ENCODE results near the gene OGFOD3. TPM values are rescaled to one million over a fixed set of nuclear protein-coding genes. Genes with fewer than 3 reads are reported as not detected.

Gene OGFOD3
- total RNA-seq, 2 donors from 2014 or later, result 24.9 to 27.4 TPM

- ATAC-seq (ENCODE audit: insufficient number of reproducible peaks, low FRiP score, low read depth), result peak; percentile 42
- TF ChIP-seq, protein P1, sequence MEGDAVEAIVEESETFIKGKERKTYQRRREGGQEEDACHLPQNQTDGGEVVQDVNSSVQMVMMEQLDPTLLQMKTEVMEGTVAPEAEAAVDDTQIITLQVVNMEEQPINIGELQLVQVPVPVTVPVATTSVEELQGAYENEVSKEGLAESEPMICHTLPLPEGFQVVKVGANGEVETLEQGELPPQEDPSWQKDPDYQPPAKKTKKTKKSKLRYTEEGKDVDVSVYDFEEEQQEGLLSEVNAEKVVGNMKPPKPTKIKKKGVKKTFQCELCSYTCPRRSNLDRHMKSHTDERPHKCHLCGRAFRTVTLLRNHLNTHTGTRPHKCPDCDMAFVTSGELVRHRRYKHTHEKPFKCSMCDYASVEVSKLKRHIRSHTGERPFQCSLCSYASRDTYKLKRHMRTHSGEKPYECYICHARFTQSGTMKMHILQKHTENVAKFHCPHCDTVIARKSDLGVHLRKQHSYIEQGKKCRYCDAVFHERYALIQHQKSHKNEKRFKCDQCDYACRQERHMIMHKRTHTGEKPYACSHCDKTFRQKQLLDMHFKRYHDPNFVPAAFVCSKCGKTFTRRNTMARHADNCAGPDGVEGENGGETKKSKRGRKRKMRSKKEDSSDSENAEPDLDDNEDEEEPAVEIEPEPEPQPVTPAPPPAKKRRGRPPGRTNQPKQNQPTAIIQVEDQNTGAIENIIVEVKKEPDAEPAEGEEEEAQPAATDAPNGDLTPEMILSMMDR (IDR thresholded peaks at IDR 0.05), result peak; percentile 97
Measured at GRCh38 chr17:82351713-82352488, 66.5 kb downstream of the OGFOD3 start.

DNA sequence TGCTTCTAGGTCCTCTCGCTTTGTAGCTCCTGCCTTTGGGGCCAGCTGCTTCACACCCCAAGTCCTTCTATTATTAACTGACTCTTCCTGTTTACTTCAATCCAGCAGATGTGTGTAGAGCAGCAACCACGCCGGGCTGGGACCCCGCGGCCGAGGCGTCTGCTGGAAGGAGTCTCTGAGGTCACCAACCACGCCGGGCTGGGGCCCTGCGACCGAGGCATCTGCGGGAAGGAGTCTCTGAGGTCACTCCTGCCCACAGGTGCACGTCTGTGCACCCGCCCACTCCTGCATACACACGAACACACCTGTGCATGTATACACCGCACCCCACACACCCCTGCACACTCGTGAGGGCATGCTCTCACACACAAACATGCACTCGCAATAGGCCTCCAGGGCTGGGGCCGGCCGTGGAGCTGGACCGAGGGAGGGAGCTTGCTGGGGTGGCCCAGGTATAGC is 67.1 kb downstream of the OGFOD3 start:
- Histone ChIP-seq H3K27ac (no peak overlapping the region), H3K36me3 (no peaks in the 10 kb centered on the region), H3K4me3 (no peak overlapping the region), H3K4me1 (ENCODE audit: control insufficient read depth in 1 of 2, low read depth in 2 of 2) (peaks cover 6 to 8% of the 10 kb centered on the region in 2 donors), H3K27me3 (replicated peaks; ENCODE audit: insufficient read depth) (no peaks in the 10 kb centered on the region), H3K9me3 (no peaks in the 10 kb centered on the region)
- ATAC-seq (ENCODE audit: insufficient number of reproducible peaks, low FRiP score, low read depth) (no peak), DNase-seq (ENCODE audit: low spot score) (no peak)
- TF ChIP-seq, protein P1 (IDR thresholded peaks at IDR 0.05), result no peak

More at GRCh38 chr17:82351713-82352488, 66.5 kb downstream of the OGFOD3 start:
- peak; percentile 53 for DNase-seq (ENCODE audit: low spot score)
- no peak overlapping the region for H3K4me3 ChIP-seq
- no peak overlapping the region for H3K27ac ChIP-seq
- H3K9me3 ChIP-seq, result no peaks in the 10 kb centered on the region
- no peaks in the 10 kb centered on the region for H3K36me3 ChIP-seq
- no peaks in the 10 kb centered on the region for H3K27me3 ChIP-seq (replicated peaks; ENCODE audit: insufficient read depth)
- peaks cover 7 to 8% of the 10 kb centered on the region in 2 donors for H3K4me1 ChIP-seq (ENCODE audit: control insufficient read depth in 1 of 2, low read depth in 2 of 2)

DNA sequence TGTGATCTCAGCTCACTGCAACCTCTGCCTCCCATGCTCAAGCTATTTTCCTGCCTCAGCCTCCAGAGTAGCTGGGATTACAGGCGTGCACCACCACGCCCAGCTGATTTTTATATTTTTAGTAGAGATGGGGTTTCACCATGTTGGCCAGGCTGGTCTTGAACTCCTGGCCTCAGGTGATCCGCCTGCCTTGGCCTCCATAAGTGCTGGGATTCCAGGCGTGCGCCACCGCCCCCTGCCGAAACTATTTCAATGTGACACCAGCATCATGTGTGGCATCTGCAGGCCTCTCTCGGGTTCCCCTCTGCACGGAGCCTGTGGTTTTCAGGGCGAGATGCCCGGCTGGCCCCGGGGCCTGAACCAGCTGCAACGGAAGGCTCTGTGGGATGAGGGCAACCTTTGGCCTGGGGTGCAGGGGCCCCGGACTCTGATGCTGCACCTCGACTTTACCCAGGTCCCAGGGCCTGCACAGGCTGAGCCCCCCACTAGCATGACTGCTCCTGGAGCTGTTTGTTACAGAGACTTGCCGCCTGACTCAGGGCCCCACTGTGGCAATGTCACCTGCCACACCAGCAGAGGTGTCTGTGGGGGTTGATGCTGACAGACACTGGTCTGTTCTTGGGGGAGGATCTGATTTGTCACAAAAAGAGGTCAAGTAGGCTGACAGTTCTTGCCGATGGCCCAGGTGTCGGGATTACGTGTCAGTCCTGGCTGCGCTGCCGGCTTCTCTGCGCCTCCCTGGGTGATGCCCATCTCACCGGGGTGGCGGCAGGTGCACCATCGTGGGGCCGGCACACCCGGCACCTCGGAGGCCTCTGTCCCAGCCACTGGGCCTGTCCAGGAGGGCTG is 68.0 kb downstream of the OGFOD3 start:
- H3K27me3 ChIP-seq (replicated peaks; ENCODE audit: insufficient read depth), result no peaks in the 10 kb centered on the region
- no peak overlapping the region for H3K27ac ChIP-seq
- no peaks in the 10 kb centered on the region for H3K4me1 ChIP-seq (ENCODE audit: control insufficient read depth in 1 of 2, low read depth in 2 of 2)
- ATAC-seq (ENCODE audit: insufficient number of reproducible peaks, low FRiP score, low read depth) (no peak), DNase-seq (ENCODE audit: low spot score) (no peak)
- H3K36me3 ChIP-seq, result no peaks in the 10 kb centered on the region
- TF ChIP-seq, protein P1 (IDR thresholded peaks at IDR 0.05), result no peak
- H3K4me3 ChIP-seq, result no peak overlapping the region
- no peaks in the 10 kb centered on the region for H3K9me3 ChIP-seq

DNA sequence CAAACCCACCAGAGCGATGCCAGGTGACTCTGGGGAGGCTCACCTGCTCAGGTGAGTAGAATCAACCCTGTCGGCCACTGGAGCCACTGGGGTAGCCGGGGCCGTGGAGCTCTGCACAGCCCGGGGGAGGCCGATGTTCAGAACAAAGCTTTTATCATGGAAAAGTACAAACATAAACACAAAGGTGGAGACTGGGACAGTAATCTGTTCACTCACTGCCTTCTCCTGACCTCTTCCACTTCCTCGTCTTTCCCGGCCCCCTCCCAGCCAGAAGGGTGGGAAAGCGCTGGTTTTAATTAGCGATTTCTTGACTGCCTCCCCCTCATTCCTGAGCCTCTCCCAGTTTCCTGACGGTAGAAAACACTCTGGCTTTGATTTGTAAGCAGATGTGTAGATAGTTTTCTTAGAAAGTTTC is 69.1 kb downstream of the OGFOD3 start:
- H3K27ac ChIP-seq, result no peak overlapping the region
- no peak for DNase-seq (ENCODE audit: low spot score)
- no peaks in the 10 kb centered on the region for H3K27me3 ChIP-seq (replicated peaks; ENCODE audit: insufficient read depth)
- H3K4me3 ChIP-seq, result no peak overlapping the region
- ATAC-seq (ENCODE audit: insufficient number of reproducible peaks, low FRiP score, low read depth), result no peak
- no peaks in the 10 kb centered on the region for H3K36me3 ChIP-seq
- H3K9me3 ChIP-seq, result no peaks in the 10 kb centered on the region
- TF ChIP-seq, protein P1 (IDR thresholded peaks at IDR 0.05), result no peak
- H3K4me1 ChIP-seq (ENCODE audit: control insufficient read depth in 1 of 2, low read depth in 2 of 2), result no peaks in the 10 kb centered on the region

DNA sequence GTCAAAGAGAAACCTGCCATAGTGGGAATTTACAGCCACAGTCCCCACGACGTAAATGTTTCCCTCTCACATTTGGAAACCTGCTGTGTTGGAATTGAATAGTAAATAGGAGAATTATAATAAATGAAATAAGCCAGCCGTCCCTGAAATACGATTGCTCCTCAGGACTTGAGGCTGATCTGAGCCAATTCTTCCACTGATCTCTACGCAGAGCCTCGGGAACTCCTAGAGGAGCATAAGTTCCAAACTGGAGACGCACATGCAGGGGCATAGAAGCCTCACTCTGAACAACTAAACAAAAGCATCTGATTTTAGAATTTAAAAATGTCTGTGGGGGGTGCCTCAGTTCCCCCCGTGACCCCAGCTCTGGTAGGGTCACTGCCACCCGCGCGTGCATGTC is 69.5 kb downstream of the OGFOD3 start:
- Histone ChIP-seq H3K36me3 (no peaks in the 10 kb centered on the region), H3K4me3 (no peak overlapping the region), H3K27ac (no peak overlapping the region), H3K27me3 (replicated peaks; ENCODE audit: insufficient read depth) (no peaks in the 10 kb centered on the region), H3K9me3 (no peaks in the 10 kb centered on the region), H3K4me1 (ENCODE audit: control insufficient read depth in 1 of 2, low read depth in 2 of 2) (no peaks in the 10 kb centered on the region)
- ATAC-seq (ENCODE audit: insufficient number of reproducible peaks, low FRiP score, low read depth), result no peak
- TF ChIP-seq, protein P1 (IDR thresholded peaks at IDR 0.05), result no peak
- no peak for DNase-seq (ENCODE audit: low spot score)

Data from thoracic aorta (tissue), 2 donors.